Limb (tissue), 2 donors: ENCODE data around the gene UQCC3.
"Not testable (repeated sequence)": the region's sequence is repeated elsewhere in the genome, so short reads cannot be mapped to it uniquely, and the experiment has no call there.

Experiments
- DNase-seq, 2 donors: peaks; one replicate each; pipeline ENCODE4 v3.0.0-alpha.2; 2016; ENCODE audit errors: extremely low spot score in 2 of 2

The UQCC3 gene

GRCh38 chr11:62702246-62702645 is 30.8 kb downstream of the UQCC3 start:
- no peak for DNase-seq

GRCh38 chr11:62703921-62704320 is 32.4 kb downstream of the UQCC3 start:
- not testable (repeated sequence) for DNase-seq

DNA sequence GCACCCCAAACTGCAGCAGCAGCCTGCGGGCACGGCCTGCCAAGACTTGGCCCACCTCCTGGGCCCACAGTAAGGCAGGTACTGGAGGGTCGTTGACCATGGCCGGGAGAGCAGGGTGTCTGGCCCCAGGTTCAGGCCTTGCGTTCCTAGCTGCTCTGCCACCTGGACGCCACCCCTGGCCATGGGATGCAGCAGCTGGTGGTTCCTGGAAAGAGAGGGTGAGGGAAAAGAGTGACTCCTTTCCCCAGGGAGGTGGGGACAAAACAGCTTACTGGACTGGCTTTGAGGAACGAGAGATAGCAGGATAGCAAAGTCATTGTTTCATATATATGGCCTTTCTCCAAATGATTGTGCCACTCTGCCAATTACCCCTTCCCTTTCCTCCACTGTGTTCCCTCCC is 33.9 kb downstream of the UQCC3 start:
- no peak for DNase-seq

DNA sequence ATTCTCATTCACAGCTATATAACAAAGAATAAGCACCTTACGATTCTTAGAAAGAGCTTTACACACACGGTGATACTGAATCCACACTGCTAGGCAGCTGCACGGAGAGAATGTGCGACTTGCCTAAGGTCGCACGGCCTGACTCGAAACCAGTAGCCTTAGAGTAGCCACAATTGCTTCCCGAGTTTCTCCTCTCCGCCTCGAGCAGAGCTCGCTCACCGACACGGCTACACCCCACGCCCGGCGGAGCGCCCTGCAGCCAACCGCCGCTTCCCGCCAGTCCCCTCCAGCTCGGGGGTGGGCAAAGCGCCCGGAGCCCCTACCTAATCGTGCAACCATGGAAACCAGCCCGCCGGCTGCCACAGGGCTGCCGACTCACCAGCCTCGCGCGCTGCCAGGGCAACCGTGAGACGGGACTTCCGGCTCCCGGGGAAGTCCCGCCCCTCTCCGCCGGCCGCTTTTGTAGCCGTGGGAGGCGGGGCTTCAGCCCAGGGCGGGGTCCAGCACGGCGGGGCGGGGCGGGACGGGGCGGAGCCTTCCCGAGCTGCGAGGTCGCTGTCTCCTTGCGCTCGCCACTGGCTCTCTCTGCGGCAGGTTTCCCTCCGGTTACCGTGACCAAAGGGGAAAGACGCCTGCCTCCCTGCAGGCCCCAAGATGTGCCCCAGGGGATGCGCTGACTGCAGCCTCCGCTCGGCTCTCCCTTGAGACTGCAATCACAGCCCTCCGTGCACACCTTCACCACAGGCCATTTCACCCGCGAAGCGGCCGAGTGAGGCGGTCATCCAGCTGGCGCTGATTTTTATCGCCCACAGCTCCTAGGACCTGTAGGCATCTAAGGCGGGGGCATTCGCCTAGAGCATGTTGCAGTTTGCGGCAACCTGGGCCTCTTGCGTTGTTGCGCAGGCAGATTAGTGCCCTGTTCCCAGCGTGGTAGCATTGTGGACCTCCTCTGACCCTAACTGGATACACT is 34.7 kb downstream of the UQCC3 start:
- peak; percentile 94 to 97 for DNase-seq

- DNase-seq, result no peak
Measured at GRCh38 chr11:62706850-62707247, 35.4 kb downstream of the UQCC3 start.

DNA sequence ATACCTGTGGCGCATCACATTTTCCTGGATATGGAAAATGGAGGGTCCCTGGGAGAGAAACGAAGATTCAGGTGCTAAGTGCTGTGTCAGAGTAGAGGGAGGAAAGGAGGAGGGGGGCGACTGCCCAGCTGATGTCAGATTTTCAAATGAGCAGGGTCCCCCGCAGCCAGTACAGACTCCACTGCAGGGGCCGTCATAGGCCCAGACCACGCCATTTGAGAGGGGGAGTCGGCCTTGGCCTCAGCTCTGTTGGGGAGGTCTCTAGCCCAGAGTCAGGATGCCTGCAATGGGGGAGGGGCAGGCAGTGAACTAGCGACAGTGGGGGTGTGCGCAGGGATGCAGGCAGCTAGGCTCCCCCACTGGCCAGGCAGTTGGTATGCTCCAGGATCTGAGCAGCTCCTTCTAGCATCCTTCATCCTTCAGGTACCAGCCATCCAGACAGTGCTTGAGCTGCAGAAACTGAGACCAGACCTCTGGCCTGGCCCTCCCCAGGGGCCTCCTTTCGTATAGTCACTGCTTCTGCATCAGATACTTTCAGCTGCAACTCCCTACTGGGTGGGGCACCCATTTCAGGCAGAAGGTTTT is 35.9 kb downstream of the UQCC3 start, which contains the start of the genes BSCL2 and GNG3:
TSS of gene BSCL2 (minus strand) at position 148 of the 585 bp plus-strand sequence. CDS start 229 bp downstream, outside the sequence.
TSS of gene GNG3 (plus strand) at position 400 of the 585 bp plus-strand sequence. CDS start 620 bp downstream, outside the sequence.
- DNase-seq, result peak in 1 of 2 donors; percentile 90

- DNase-seq, result no peak
Measured at GRCh38 chr11:62708392-62708791, 36.9 kb downstream of the UQCC3 start.

DNA sequence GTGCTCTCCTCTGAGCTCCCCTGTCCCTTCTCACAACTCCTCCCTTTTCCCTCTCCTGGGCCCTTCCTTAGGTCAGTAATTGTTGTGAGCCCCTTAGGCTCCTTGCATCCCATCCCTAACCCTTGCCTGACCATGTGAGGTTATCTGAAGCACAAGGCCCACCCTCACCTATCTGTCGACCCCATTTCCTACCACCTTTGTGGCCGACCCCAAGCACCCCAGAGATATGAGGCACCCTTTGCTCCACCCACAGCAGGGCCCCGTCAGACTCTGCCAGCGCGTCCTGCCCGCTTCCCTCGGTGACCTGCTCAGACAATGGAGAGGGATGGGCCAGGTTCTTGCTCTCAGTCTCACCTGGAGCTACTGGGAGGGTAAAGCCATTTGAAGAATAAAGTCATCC is 37.3 kb downstream of the UQCC3 start:
- peak in 1 of 2 donors; percentile 40 for DNase-seq

DNA sequence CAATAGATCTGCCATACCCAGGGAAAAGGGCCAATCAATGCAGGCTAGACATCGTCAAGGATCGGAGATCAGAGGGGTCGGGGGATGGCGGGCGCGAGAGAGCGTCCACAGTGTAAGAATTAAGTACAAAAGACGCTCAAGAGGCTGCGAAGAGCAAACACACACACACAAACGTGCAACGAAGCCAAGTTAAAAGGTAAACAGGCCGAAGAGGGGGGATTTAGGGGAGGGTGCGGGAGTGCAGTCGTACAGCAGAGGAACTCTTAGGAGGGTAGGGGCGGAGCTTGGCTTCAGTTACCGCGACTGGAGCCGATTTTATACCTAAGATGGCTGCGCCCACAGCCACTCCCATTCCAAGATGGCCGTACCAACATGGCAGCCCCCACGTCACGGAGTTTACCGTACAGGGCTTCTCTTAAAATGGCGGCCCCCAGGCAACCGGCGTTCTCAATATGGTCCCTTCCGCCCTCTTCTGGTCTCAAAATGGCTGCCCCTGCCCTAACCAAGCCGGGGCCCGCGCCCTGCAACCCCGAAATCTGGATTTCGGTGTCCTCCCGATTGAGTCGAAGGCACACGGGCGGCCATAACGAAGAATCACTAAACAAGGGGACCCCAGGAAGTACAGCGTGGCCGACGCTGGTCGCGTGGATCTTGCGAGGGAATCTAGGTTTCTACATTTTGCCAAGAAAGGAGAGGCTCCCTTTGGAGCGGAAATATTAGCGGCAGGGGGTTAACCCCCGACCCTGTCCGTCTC is 38.0 kb downstream of the UQCC3 start:
- peak; percentile 96 to 99 for DNase-seq

GRCh38 chr11:62710001-62710345 is 38.5 kb downstream of the UQCC3 start:
- DNase-seq, result no peak

- no peak for DNase-seq
Measured at GRCh38 chr11:62712276-62712812, 40.9 kb downstream of the UQCC3 start.

- DNase-seq, result no peak
Measured at GRCh38 chr11:62712861-62713260, 41.4 kb downstream of the UQCC3 start.

DNA sequence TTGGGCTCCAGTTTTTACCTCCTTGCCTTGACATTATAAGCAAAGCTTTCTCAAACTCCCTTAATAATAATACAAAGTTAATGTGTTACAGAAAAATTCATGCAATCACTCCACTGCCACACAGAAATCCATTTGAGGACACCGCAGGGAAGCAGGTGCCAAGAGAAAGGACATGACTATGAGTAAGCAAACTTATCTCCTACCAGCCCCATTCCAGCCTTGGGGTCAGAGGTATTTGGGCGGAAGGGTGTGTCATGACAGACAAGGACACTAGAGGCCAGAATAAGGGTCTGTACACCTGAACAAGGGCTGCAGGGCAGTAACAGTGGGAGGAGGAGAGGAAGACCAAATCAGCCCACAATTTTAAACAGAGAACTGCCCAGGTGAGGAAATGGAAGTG is 41.9 kb downstream of the UQCC3 start:
- DNase-seq, result no peak

GRCh38 chr11:62715150-62716130 is 44.0 kb downstream of the UQCC3 start:
- DNase-seq, result no peak

DNA sequence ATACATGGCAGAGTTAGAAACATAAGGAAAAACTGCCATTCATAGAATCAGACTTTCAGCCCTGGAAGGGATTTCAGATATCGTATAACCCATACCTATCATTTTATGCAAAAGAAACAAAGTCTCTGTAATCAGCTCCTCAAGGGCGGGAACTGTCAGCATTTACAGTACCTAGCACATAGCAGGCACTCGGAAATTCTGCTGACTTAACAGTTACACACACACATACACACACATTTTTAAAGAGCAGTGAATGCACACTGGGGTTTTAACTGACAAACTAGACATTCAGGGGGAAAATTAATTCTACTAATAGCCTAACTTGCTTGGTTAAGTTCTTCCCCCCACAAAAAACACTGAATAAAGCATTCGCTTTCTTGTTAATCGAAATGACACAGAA is 44.7 kb downstream of the UQCC3 start:
- no peak for DNase-seq

GRCh38 chr11:62716816-62717215 is 45.3 kb downstream of the UQCC3 start:
- no peak for DNase-seq

DNA sequence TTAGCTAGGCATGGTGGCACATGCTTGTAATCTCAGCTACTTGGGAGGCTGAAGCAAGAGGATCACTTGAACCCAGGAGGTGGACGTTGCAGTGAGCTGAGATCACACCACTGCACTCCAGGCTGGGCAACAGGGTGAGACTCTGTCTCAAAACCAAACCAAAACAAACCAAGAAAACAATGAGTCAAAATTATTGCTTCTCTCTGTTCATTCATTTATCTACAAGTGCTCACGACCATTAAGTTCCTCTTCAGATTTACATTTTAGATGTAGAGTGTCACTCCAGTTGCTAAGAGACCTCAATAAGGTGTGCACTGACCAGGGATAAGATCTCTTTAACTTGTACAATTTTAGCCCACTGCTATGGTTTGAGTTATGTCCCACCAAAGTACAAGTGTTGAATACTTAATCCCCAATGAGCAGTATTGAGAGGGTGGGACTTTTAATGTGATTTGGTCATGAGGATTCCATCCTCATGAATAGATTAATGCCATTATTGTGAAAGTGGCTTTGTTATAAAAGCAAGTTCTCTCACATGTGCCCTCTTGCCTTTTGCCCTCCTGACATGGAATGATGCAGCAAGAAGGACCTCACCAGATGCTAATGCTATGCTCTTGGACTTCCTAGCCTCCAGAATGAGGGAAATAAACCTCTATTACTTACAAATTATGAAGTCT is 48.0 kb downstream of the UQCC3 start:
- no peak for DNase-seq

DNA sequence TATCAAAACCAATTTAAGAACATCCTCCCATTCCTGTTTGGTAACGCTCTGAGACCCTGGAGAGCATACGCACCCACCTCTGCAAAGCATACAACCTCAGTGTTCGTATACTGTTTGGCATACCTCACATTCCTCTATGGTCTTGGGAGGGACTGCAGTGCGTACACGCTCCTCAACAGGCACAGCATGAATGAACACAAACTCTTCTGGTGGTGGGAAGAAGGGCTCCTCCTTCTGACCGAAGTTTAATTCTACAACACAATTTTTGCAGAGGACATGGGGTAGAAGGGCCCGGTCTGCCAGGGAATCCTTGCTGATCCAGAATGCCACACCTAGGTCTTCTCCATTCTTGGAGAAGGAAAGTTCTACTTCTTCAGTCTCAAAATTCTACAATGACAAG is 50.5 kb downstream of the UQCC3 start:
- DNase-seq, result no peak
